Liver (tissue), 3 donors: ENCODE measurements around the gene RAPGEF4.

Experiments
- ATF3 ChIP-seq: IDR thresholded peaks from 2 replicates; pipeline ENCODE4 v1.6.1; 2016; ENCODE audit warnings: antibody characterized with exemption
- CTCF ChIP-seq: fragments of 150-350 bp; IDR thresholded peaks from 2 replicates; pipeline ENCODE4 v1.5.1; 2017; ENCODE audit warnings: improper control_type of control experiment, low read depth, low read length; ENCODE audit not compliant: missing input control
- JUND ChIP-seq, 2 donors: IDR thresholded peaks; 2 replicates each; pipeline ENCODE4 v1.6.1; 2016; ENCODE audit warnings: antibody characterized with exemption in 2 of 2
- RAD21 ChIP-seq, 2 donors: IDR thresholded peaks; 2 replicates each; pipeline ENCODE4 v1.6.1; 2016; ENCODE audit warnings: antibody characterized with exemption in 2 of 2, mild to moderate bottlenecking in 2 of 2
- TAF1 ChIP-seq: conservative IDR thresholded peaks from 2 replicates; pipeline ENCODE4 v1.6.1; 2016; ENCODE audit warnings: antibody characterized with exemption, mild to moderate bottlenecking
- donor health status: healthy.
- donor health status: healthy.

- TF ChIP-seq CTCF (no peak), TAF1 (no peak), RAD21 (IDR thresholded peaks at IDR 0.05) (no peak), ATF3 (no peak), JUND (IDR thresholded peaks at IDR 0.05) (no peak)
Measured at GRCh38 chr2:172742931-172743540, 7.4 kb downstream of the RAPGEF4 start.
